ENCODE results near the gene SLC7A5.

The SLC7A5 gene

GRCh38 chr16:87847785-87848675 lies 21.3 kb downstream of the SLC7A5 start:
- Histone ChIP-seq H3K79me2 (ENCODE audit: insufficient read depth, low read length) (peaks cover 4% of the 10 kb centered on the region; the same call in 1 of the 2 replicates), H3K4me1 (ENCODE audit: insufficient read depth, low read length, poor library complexity, severe bottlenecking) (no peaks in the 10 kb centered on the region), H3K9me2 (replicated peaks; ENCODE audit: low read depth, low read length) (no peaks in the 10 kb centered on the region), H3K9me3 (ENCODE audit: insufficient read depth, low read depth, low read length) (no peaks in the 10 kb centered on the region), H3K9ac (ENCODE audit: low read depth, low read length, poor library complexity, severe bottlenecking) (no peak overlapping the region), H3F3A (ENCODE audit: low read depth) (no peaks in the 10 kb centered on the region), H3K4me2 (ENCODE audit: low read depth, low read length, poor library complexity, severe bottlenecking) (no peak overlapping the region), H2AFZ (ENCODE audit: low read length) (no peak overlapping the region), H3K36me3 (ENCODE audit: insufficient read depth, low read length) (peaks cover 4% of the 10 kb centered on the region; the same call in 1 of the 2 replicates), H3K27me3 (ENCODE audit: insufficient read depth, low read length, poor library complexity, severe bottlenecking) (no peaks in the 10 kb centered on the region), H3K4me3 (ENCODE audit: low read length, poor library complexity, severe bottlenecking) (no peak overlapping the region), H4K20me1 (ENCODE audit: insufficient read depth, low read length, poor library complexity, severe bottlenecking) (no peaks in the 10 kb centered on the region)
- TF ChIP-seq CTCF (conservative IDR thresholded peaks at IDR 0.05; ENCODE audit: low read length) (no peak), EZH2phosphoT487 (IDR thresholded peaks at IDR 0.05; ENCODE audit: borderline replicate concordance) (no peak)

GRCh38 chr16:87847467-87847784 lies 21.9 kb downstream of the SLC7A5 start:
- Histone ChIP-seq H3K4me1 (ENCODE audit: insufficient read depth, low read length, poor library complexity, severe bottlenecking) (no peaks in the 10 kb centered on the region), H3K36me3 (ENCODE audit: insufficient read depth, low read length) (peaks cover 4% of the 10 kb centered on the region; the same call in 1 of the 2 replicates), H3K9me2 (replicated peaks; ENCODE audit: low read depth, low read length) (no peaks in the 10 kb centered on the region), H3K9me3 (ENCODE audit: insufficient read depth, low read depth, low read length) (no peaks in the 10 kb centered on the region), H4K20me1 (ENCODE audit: insufficient read depth, low read length, poor library complexity, severe bottlenecking) (no peaks in the 10 kb centered on the region), H3K4me3 (ENCODE audit: low read length, poor library complexity, severe bottlenecking) (no peak overlapping the region), H3F3A (ENCODE audit: low read depth) (no peaks in the 10 kb centered on the region), H2AFZ (ENCODE audit: low read length) (no peak overlapping the region), H3K27me3 (ENCODE audit: insufficient read depth, low read length, poor library complexity, severe bottlenecking) (no peaks in the 10 kb centered on the region), H3K79me2 (ENCODE audit: insufficient read depth, low read length) (peaks cover 4% of the 10 kb centered on the region; the same call in 1 of the 2 replicates), H3K4me2 (ENCODE audit: low read depth, low read length, poor library complexity, severe bottlenecking) (no peak overlapping the region), H3K9ac (ENCODE audit: low read depth, low read length, poor library complexity, severe bottlenecking) (no peak overlapping the region)
- no peak for TF ChIP-seq EZH2phosphoT487 (IDR thresholded peaks at IDR 0.05; ENCODE audit: borderline replicate concordance)
- no peak for TF ChIP-seq CTCF (conservative IDR thresholded peaks at IDR 0.05; ENCODE audit: low read length)

GRCh38 chr16:87846705-87847466 lies 22.4 kb downstream of the SLC7A5 start:
- no peaks in the 10 kb centered on the region for H3K9me3 ChIP-seq (ENCODE audit: insufficient read depth, low read depth, low read length)
- no peaks in the 10 kb centered on the region for H3K27me3 ChIP-seq (ENCODE audit: insufficient read depth, low read length, poor library complexity, severe bottlenecking)
- H4K20me1 ChIP-seq (ENCODE audit: insufficient read depth, low read length, poor library complexity, severe bottlenecking): no peaks in the 10 kb centered on the region
- no peak overlapping the region for H2AFZ ChIP-seq (ENCODE audit: low read length)
- TF ChIP-seq EZH2phosphoT487 (IDR thresholded peaks at IDR 0.05; ENCODE audit: borderline replicate concordance): no peak
- no peak for TF ChIP-seq CTCF (conservative IDR thresholded peaks at IDR 0.05; ENCODE audit: low read length)
- H3K9me2 ChIP-seq (replicated peaks; ENCODE audit: low read depth, low read length): no peaks in the 10 kb centered on the region
- no peaks in the 10 kb centered on the region for H3K4me1 ChIP-seq (ENCODE audit: insufficient read depth, low read length, poor library complexity, severe bottlenecking)
- peaks cover 5% of the 10 kb centered on the region; the same call in 1 of the 2 replicates for H3K36me3 ChIP-seq (ENCODE audit: insufficient read depth, low read length)
- H3K4me2 ChIP-seq (ENCODE audit: low read depth, low read length, poor library complexity, severe bottlenecking): no peak overlapping the region
- no peaks in the 10 kb centered on the region for H3F3A ChIP-seq (ENCODE audit: low read depth)
- no peak overlapping the region for H3K4me3 ChIP-seq (ENCODE audit: low read length, poor library complexity, severe bottlenecking)
- H3K79me2 ChIP-seq (ENCODE audit: insufficient read depth, low read length): peaks cover 4% of the 10 kb centered on the region; the same call in 1 of the 2 replicates
- H3K9ac ChIP-seq (ENCODE audit: low read depth, low read length, poor library complexity, severe bottlenecking): no peak overlapping the region

All from Loucy (cell line).